ENCODE results near the gene KRT31. TPM values are rescaled to one million over a fixed set of nuclear protein-coding genes. Genes with fewer than 3 reads are reported as not detected.

The KRT31 gene
- total RNA-seq, 1 donor from 2014 or later = not detected

DNA sequence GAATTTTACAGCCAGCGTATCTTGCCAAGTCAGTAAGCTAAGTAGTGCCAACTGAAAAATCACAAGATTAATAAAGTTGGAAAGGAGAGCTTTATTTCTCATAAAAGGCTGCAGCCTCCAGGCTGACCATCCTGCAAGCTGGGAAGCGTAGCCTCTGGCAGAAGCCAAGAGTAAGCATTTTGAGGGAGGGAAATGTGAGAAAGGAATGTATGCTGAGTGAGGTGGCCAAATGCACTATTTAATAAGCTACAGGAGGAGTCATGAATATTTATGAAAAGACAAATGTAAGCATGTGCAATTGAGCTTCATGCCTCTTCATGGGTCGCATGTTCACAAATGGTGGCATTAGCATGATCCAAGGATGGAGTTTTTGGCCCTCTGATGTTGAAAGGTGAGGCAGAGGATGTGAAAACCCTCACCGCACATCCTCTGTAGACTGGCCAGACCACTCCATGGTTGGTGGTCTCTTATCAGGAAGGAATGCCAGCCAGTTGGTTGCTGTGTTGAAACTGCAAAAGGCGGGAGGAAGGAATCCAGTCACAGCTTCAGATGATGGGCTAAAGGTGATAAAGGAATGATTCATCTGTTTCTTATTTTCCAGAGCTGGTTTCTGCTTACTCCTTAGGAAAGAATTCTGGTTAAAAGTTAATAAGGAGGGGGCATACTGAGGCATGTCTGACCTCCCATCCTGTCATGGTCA, 37.0 kb downstream of the KRT31 start:
- H2AFZ ChIP-seq (replicated peaks) = no peak overlapping the region
- no peak overlapping the region for H3K27ac Mint-ChIP-seq
- no peak overlapping the region for H3K9ac ChIP-seq
- no peaks in the 10 kb centered on the region for H3K27me3 Mint-ChIP-seq (ENCODE audit: insufficient read depth, low read depth)
- H3K9me3 ChIP-seq (ENCODE audit: low read depth) = peaks cover 3% of the 10 kb centered on the region
- no peaks in the 10 kb centered on the region for H3K36me3 ChIP-seq
- peaks cover 2% of the 10 kb centered on the region for H3K9me3 Mint-ChIP-seq
- no peaks in the 10 kb centered on the region for H3K79me2 ChIP-seq (ENCODE audit: low read depth)
- no peaks in the 10 kb centered on the region for H3F3A ChIP-seq (ENCODE audit: low read depth)
- no peaks in the 10 kb centered on the region for H3K4me1 Mint-ChIP-seq
- H3K4me3 ChIP-seq = no peak overlapping the region
- H3K4me2 ChIP-seq = no peak overlapping the region
- H3K36me3 Mint-ChIP-seq = no peaks in the 10 kb centered on the region
- DNase-seq (ENCODE audit: low spot score) = no peak
- H3K4me1 ChIP-seq = no peaks in the 10 kb centered on the region
- TF ChIP-seq EZH2 (IDR thresholded peaks at IDR 0.05) (no peak), EZH2phosphoT487 (IDR thresholded peaks at IDR 0.05) (no peak)
- TF ChIP-seq, protein P1, sequence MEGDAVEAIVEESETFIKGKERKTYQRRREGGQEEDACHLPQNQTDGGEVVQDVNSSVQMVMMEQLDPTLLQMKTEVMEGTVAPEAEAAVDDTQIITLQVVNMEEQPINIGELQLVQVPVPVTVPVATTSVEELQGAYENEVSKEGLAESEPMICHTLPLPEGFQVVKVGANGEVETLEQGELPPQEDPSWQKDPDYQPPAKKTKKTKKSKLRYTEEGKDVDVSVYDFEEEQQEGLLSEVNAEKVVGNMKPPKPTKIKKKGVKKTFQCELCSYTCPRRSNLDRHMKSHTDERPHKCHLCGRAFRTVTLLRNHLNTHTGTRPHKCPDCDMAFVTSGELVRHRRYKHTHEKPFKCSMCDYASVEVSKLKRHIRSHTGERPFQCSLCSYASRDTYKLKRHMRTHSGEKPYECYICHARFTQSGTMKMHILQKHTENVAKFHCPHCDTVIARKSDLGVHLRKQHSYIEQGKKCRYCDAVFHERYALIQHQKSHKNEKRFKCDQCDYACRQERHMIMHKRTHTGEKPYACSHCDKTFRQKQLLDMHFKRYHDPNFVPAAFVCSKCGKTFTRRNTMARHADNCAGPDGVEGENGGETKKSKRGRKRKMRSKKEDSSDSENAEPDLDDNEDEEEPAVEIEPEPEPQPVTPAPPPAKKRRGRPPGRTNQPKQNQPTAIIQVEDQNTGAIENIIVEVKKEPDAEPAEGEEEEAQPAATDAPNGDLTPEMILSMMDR (IDR thresholded peaks at IDR 0.05) = no peak
- no peaks in the 10 kb centered on the region for H4K20me1 ChIP-seq (ENCODE audit: low read depth)
- no peaks in the 10 kb centered on the region for H3K27me3 ChIP-seq
- no peak overlapping the region for H3K27ac ChIP-seq
- H3K4me3 Mint-ChIP-seq = no peak overlapping the region

DNA sequence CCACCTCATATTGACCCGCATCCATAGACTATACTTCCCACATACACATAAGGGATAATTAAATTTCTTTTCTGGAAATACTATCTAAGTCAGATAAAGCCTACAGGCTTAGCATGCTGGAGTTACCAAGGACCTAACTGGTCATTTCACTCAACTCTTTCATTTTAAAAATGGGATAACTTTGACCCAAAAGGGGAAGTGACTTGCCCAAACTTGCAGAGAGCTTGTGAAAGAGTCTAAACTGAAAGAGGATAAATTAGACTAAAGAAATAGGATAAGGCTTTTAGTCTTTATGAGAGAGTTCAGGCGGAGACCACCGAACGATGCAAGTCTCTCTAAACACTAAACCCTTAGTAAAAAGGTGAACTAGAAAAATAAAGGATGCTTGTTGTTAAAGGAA, 42.9 kb downstream of the KRT31 start:
- Histone ChIP-seq H3K4me3 (no peak overlapping the region), H2AFZ (replicated peaks) (no peak overlapping the region), H3K27me3 (no peaks in the 10 kb centered on the region), H3K4me1 (no peaks in the 10 kb centered on the region), H3K79me2 (ENCODE audit: low read depth) (no peaks in the 10 kb centered on the region), H3K4me2 (no peak overlapping the region), H3K36me3 (no peaks in the 10 kb centered on the region), H3F3A (ENCODE audit: low read depth) (no peaks in the 10 kb centered on the region), H3K9ac (no peak overlapping the region), H3K27ac (no peak overlapping the region), H4K20me1 (ENCODE audit: low read depth) (no peaks in the 10 kb centered on the region), H3K9me3 (ENCODE audit: low read depth) (peaks cover 3% of the 10 kb centered on the region)
- no peak for DNase-seq (ENCODE audit: low spot score)
- Mint-ChIP-seq H3K9me3 (peaks cover 2% of the 10 kb centered on the region), H3K27ac (no peak overlapping the region), H3K27me3 (ENCODE audit: insufficient read depth, low read depth) (peaks cover 5% of the 10 kb centered on the region), H3K4me1 (no peaks in the 10 kb centered on the region), H3K4me3 (no peak overlapping the region), H3K36me3 (no peaks in the 10 kb centered on the region)
- TF ChIP-seq EZH2 (IDR thresholded peaks at IDR 0.05) = no peak
- TF ChIP-seq, protein P1 (IDR thresholded peaks at IDR 0.05) = no peak
- TF ChIP-seq EZH2phosphoT487 (IDR thresholded peaks at IDR 0.05) = no peak

DNA sequence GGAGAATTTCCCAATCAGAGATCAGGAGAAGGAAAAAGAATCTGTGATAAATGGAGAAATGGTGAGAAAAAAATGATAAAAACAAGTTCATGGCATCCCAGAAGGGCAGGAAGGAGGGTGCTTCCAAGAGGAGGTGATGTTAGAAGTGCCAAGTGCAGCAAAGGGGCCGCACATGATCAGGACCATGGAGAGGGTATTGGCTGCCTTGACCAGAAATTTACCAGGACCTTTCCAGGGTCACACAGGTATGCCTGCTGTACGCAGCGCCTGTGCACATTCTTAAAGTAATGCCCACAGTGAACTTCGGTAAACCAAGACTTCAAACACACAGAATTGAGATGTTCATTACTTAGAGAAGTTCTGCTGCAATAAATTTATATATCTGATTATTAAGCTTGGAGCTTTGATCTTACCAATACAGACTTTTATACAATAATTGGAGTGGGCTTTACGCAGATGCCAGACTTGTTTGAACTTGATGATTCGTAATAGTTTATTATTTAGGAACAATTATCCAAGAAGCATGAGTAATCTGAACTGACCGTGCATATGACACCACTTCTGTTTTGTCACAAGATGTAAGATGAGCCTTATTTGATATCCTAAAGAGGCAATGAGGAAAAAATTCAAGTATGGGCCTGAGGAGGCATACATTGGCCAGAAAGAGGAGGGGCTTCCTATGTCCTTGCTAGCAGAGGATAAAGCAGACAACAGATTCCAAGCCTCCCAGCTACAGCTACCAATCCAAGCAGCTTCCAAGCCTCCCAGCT, 44.6 kb downstream of the KRT31 start:
- Histone ChIP-seq H2AFZ (replicated peaks) (no peak overlapping the region), H3K9me3 (ENCODE audit: low read depth) (peaks cover 3% of the 10 kb centered on the region), H3K9ac (no peak overlapping the region), H3F3A (ENCODE audit: low read depth) (no peaks in the 10 kb centered on the region), H3K79me2 (ENCODE audit: low read depth) (no peaks in the 10 kb centered on the region), H3K27me3 (no peaks in the 10 kb centered on the region), H4K20me1 (ENCODE audit: low read depth) (no peaks in the 10 kb centered on the region), H3K36me3 (no peaks in the 10 kb centered on the region), H3K4me1 (no peaks in the 10 kb centered on the region), H3K4me2 (no peak overlapping the region), H3K27ac (no peak overlapping the region), H3K4me3 (no peak overlapping the region)
- Mint-ChIP-seq H3K4me1 (no peaks in the 10 kb centered on the region), H3K36me3 (no peaks in the 10 kb centered on the region), H3K9me3 (peaks cover 2% of the 10 kb centered on the region), H3K27me3 (ENCODE audit: insufficient read depth, low read depth) (peaks cover 5% of the 10 kb centered on the region), H3K27ac (no peak overlapping the region), H3K4me3 (no peak overlapping the region)
- no peak for TF ChIP-seq EZH2 (IDR thresholded peaks at IDR 0.05)
- no peak for TF ChIP-seq EZH2phosphoT487 (IDR thresholded peaks at IDR 0.05)
- TF ChIP-seq, protein P1 (IDR thresholded peaks at IDR 0.05) = no peak
- no peak for DNase-seq (ENCODE audit: low spot score)

Data from neural progenitor cell (in vitro differentiated cells).